Posterior vena cava (tissue), 2 donors: Measurements from ENCODE around the gene PM20D2. TPM values are rescaled to one million over a fixed set of nuclear protein-coding genes. Genes with fewer than 3 reads are reported as not detected.

Experiments used
- DNase-seq: peaks from one replicate; pipeline ENCODE4 v3.0.0-alpha.2; 2020; ENCODE audit warnings: low spot score
- intact Hi-C, 2 donors: fragments of 100-400 bp; cut with DNase I; formaldehyde crosslinking; loops; one replicate each; pipeline versions ENCODE4 v1.14.1 to v1.14.2; 2022 to 2023
- total RNA-seq, 2 donors: library from RNA; stranded (reverse); fragmentation: NEBNext Ultra II Directional; extraction: Animal tissue kit (Norgen Biotek cat#: 25700); gene quantifications; one replicate each; pipeline ENCODE4 v1.2.1, GENCODE V29; 2021
- donor health status: DM: yes; HTN: yes; CAD: no.
- donor health status: DM: yes; HTN: yes; CAD: no.

The PM20D2 gene
- total RNA-seq, 2 donors from 2014 or later: 9.1 to 14.0 TPM

GRCh38 chr6:89186762-89187161 is 40.9 kb downstream of the PM20D2 start:
- intact Hi-C loops: no loop called here
- DNase-seq: no peak

- intact Hi-C loops: no loop called here
- no peak for DNase-seq
Observed at GRCh38 chr6:89187504-89187903, 41.6 kb downstream of the PM20D2 start.

GRCh38 chr6:89190741-89191140 is 44.9 kb downstream of the PM20D2 start:
- no peak for DNase-seq
- intact Hi-C loops: loop anchor here in 1 of 2 donors (5.0 kb wide), 1 partner anchor 1263 kb away; no protein-coding TSS in a partner anchor

- no peak for DNase-seq
- intact Hi-C loops: loop anchor here in 1 of 2 donors (5.0 kb wide), 1 partner anchor 1267 kb away; no protein-coding TSS in a partner anchor
Observed at GRCh38 chr6:89194559-89194958, 48.7 kb downstream of the PM20D2 start.

GRCh38 chr6:89197141-89197540 is 51.3 kb downstream of the PM20D2 start:
- DNase-seq: no peak
- intact Hi-C loops: no loop called here

- intact Hi-C loops: no loop called here
- DNase-seq: no peak
Observed at GRCh38 chr6:89198235-89198634, 52.4 kb downstream of the PM20D2 start.

- intact Hi-C loops: no loop called here
- DNase-seq: no peak
Observed at GRCh38 chr6:89199579-89199978, 53.7 kb downstream of the PM20D2 start.

GRCh38 chr6:89200706-89201215 is 54.9 kb downstream of the PM20D2 start:
- intact Hi-C loops: no loop called here
- no peak for DNase-seq

GRCh38 chr6:89204096-89204495 is 58.2 kb downstream of the PM20D2 start:
- intact Hi-C loops: no loop called here
- DNase-seq: no peak

GRCh38 chr6:89205819-89206218 is 60.0 kb downstream of the PM20D2 start:
- DNase-seq: no peak
- intact Hi-C loops: no loop called here

GRCh38 chr6:89208551-89208950 is 62.7 kb downstream of the PM20D2 start:
- intact Hi-C loops: no loop called here
- no peak for DNase-seq

- intact Hi-C loops: no loop called here
- no peak for DNase-seq
Observed at GRCh38 chr6:89209457-89209856, 63.6 kb downstream of the PM20D2 start.

GRCh38 chr6:89212472-89212871 is 66.6 kb downstream of the PM20D2 start:
- DNase-seq: no peak
- intact Hi-C loops: no loop called here

GRCh38 chr6:89214197-89214596 is 68.3 kb downstream of the PM20D2 start:
- intact Hi-C loops: no loop called here
- DNase-seq: no peak

Other genes with a start within 250 kb of the PM20D2 start
- gene RNGTT, start 182.4 kb upstream of the PM20D2 start, total RNA-seq: 10 to 100 TPM; 13.2 to 13.5 TPM
- 100 to 1,000 TPM; 280 to 381 TPM for gene PNRC1, start 65.3 kb upstream of the PM20D2 start, total RNA-seq
- 1 to 10 TPM; 3.4 to 3.5 TPM for gene SRSF12, start 28.0 kb upstream of the PM20D2 start, total RNA-seq
- gene GABRR1, start 71.3 kb downstream of the PM20D2 start, total RNA-seq: under 1 TPM; 0.19 to 0.29 TPM
- 1 to 10 TPM in 1 of 2 donors, under 1 TPM in 1; 0.93 to 1.7 TPM for gene GABRR2, start 169.2 kb downstream of the PM20D2 start, total RNA-seq
- gene UBE2J1, start 206.7 kb downstream of the PM20D2 start, total RNA-seq: 10 to 100 TPM; 39.8 to 43.8 TPM